Heart left ventricle (tissue), 13 donors: Measurements from ENCODE around the gene GPR25.

ENCODE experiments used
- POLR2A ChIP-seq, 2 donors: fragments of 450-650 bp; IDR thresholded peaks; one replicate each; pipeline ENCODE4 v1.6.1; 2017; ENCODE audit warnings: antibody characterized with exemption in 2 of 2, mild to moderate bottlenecking in 2 of 2, moderate library complexity in 2 of 2
- TF ChIP-seq, protein P1 (sequence below), 12 donors: fragments of 200-600 bp; sonication (generic) in 4 of 12; IDR thresholded peaks; one replicate each; pipeline versions ENCODE4 v1.5.0 to v1.8.0; 2018 to 2022; ENCODE audit warnings: antibody characterized with exemption in 12 of 12, mild to moderate bottlenecking in 5 of 12
- donor health status: ischemic (EF 13 %, LVEDD 7.1; RV severe dilation, severe dysfunction).
- donor health status: DM: no; HTN: yes; CAD: no.
- donor health status: DM: no; HTN: no; CAD: no.
- donor health status: ischemic (EF 25% LVEDD 6.9; RV normal size, moderate dysfunction).
- donor health status: ischemic (EF 25% LVEDD 5.7; RV mildly dilated, moderate dysfunction).
- donor health status: ischemic (EF 35%, LVEDD 5.7; RV mildly dilated, moderate dysfunction).
- donor health status: nonischemic (EF 11% LVEDD 7.7; RV severe dilation, severe dysfunction).
- donor health status: DM: yes; HTN: yes; CAD: no.
- donor health status: PGD.
- donor health status: ischemic (EF 29% LVEDD 5.4; RV normal size, mild dysfunction).
- donor health status: nonischemic (EF 23%, LVEDD 6.1; RV moderate dilation, normal function).

- no peak for TF ChIP-seq POLR2A (IDR thresholded peaks at IDR 0.05)
- TF ChIP-seq, protein P1, sequence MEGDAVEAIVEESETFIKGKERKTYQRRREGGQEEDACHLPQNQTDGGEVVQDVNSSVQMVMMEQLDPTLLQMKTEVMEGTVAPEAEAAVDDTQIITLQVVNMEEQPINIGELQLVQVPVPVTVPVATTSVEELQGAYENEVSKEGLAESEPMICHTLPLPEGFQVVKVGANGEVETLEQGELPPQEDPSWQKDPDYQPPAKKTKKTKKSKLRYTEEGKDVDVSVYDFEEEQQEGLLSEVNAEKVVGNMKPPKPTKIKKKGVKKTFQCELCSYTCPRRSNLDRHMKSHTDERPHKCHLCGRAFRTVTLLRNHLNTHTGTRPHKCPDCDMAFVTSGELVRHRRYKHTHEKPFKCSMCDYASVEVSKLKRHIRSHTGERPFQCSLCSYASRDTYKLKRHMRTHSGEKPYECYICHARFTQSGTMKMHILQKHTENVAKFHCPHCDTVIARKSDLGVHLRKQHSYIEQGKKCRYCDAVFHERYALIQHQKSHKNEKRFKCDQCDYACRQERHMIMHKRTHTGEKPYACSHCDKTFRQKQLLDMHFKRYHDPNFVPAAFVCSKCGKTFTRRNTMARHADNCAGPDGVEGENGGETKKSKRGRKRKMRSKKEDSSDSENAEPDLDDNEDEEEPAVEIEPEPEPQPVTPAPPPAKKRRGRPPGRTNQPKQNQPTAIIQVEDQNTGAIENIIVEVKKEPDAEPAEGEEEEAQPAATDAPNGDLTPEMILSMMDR (IDR thresholded peaks at IDR 0.05), result no peak
Measured at GRCh38 chr1:200895443-200895789, 22.6 kb downstream of the GPR25 start.
